Measurements from ENCODE around the gene SUN2.

Gene SUN2

DNA sequence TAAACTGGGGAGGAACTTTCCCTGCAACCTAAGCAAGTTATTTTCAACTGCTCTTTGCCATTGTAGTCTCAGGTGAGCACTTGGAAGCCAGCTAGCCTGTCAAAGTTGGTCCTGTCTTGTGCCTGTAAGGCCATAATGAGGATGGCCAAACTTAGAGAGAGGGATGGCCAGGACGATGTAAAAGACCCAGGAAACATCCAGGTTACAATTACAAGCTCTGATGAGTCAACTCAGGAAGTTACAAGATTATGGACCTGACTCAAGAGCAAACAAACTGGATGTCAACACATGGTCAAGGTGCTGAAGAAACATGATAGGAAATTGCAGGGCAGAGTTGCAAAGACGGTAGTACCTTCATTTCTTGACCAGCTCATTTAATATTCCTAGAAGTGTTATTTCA is 48.5 kb downstream of the SUN2 start (continued):
- TF ChIP-seq, protein P1, sequence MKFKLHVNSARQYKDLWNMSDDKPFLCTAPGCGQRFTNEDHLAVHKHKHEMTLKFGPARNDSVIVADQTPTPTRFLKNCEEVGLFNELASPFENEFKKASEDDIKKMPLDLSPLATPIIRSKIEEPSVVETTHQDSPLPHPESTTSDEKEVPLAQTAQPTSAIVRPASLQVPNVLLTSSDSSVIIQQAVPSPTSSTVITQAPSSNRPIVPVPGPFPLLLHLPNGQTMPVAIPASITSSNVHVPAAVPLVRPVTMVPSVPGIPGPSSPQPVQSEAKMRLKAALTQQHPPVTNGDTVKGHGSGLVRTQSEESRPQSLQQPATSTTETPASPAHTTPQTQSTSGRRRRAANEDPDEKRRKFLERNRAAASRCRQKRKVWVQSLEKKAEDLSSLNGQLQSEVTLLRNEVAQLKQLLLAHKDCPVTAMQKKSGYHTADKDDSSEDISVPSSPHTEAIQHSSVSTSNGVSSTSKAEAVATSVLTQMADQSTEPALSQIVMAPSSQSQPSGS (tag by site-specific recombination; IDR thresholded peaks at IDR 0.05; ENCODE audit: low read depth) = no peak
- TF ChIP-seq ZNF623 (tag by site-specific recombination; IDR thresholded peaks at IDR 0.05) (no peak), ZNF610 (tag by site-specific recombination; IDR thresholded peaks at IDR 0.05; ENCODE audit: borderline replicate concordance) (no peak), MYNN (tag by site-specific recombination; IDR thresholded peaks at IDR 0.05; ENCODE audit: borderline replicate concordance) (no peak), ZNF133 (tag by site-specific recombination; IDR thresholded peaks at IDR 0.05) (no peak), ZNF837 (tag by site-specific recombination; IDR thresholded peaks at IDR 0.05) (no peak), SP7 (tag by site-specific recombination; IDR thresholded peaks at IDR 0.05) (peak; percentile 69), ZNF311 (tag by site-specific recombination; IDR thresholded peaks at IDR 0.05; ENCODE audit: borderline replicate concordance) (no peak), ZNF155 (tag by site-specific recombination; IDR thresholded peaks at IDR 0.05) (no peak), ZNF112 (tag by site-specific recombination; IDR thresholded peaks at IDR 0.05) (no peak), HOXC10 (CRISPR knock-in tag; IDR thresholded peaks at IDR 0.05) (no peak), ZNF146 (tag by site-specific recombination; IDR thresholded peaks at IDR 0.05) (no peak), ZNF549 (tag by site-specific recombination; IDR thresholded peaks at IDR 0.05) (no peak), ZNF324 (tag by site-specific recombination; IDR thresholded peaks at IDR 0.05) (no peak), MEIS1 (CRISPR knock-in tag; IDR thresholded peaks at IDR 0.05; ENCODE audit: borderline replicate concordance) (no peak), ZNF350 (tag by site-specific recombination; IDR thresholded peaks at IDR 0.05) (no peak), ZNF776 (tag by site-specific recombination; IDR thresholded peaks at IDR 0.05; ENCODE audit: borderline replicate concordance) (no peak), ZBTB17 (tag by site-specific recombination; IDR thresholded peaks at IDR 0.05) (peak; percentile 97), GLIS1 (tag by site-specific recombination; IDR thresholded peaks at IDR 0.05) (no peak), ZNF621 (tag by site-specific recombination; IDR thresholded peaks at IDR 0.05) (no peak), ZNF184 (tag by site-specific recombination; IDR thresholded peaks at IDR 0.05) (no peak), ZNF138 (tag by site-specific recombination; IDR thresholded peaks at IDR 0.05; ENCODE audit: borderline replicate concordance) (no peak), ZNF791 (tag by site-specific recombination; IDR thresholded peaks at IDR 0.05) (no peak), ZNF335 (tag by site-specific recombination; conservative IDR thresholded peaks at IDR 0.05) (peak; percentile 69), ZNF266 (tag by site-specific recombination; IDR thresholded peaks at IDR 0.05; ENCODE audit: low read depth) (no peak), ZSCAN16 (tag by site-specific recombination; IDR thresholded peaks at IDR 0.05) (no peak), ZNF174 (tag by site-specific recombination; IDR thresholded peaks at IDR 0.05) (no peak), ZNF530 (tag by site-specific recombination; IDR thresholded peaks at IDR 0.05; ENCODE audit: low read depth) (no peak)
- TF ChIP-seq, protein P2, sequence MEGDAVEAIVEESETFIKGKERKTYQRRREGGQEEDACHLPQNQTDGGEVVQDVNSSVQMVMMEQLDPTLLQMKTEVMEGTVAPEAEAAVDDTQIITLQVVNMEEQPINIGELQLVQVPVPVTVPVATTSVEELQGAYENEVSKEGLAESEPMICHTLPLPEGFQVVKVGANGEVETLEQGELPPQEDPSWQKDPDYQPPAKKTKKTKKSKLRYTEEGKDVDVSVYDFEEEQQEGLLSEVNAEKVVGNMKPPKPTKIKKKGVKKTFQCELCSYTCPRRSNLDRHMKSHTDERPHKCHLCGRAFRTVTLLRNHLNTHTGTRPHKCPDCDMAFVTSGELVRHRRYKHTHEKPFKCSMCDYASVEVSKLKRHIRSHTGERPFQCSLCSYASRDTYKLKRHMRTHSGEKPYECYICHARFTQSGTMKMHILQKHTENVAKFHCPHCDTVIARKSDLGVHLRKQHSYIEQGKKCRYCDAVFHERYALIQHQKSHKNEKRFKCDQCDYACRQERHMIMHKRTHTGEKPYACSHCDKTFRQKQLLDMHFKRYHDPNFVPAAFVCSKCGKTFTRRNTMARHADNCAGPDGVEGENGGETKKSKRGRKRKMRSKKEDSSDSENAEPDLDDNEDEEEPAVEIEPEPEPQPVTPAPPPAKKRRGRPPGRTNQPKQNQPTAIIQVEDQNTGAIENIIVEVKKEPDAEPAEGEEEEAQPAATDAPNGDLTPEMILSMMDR (tag by site-specific recombination; IDR thresholded peaks at IDR 0.05) = no peak
- TF ChIP-seq, protein P3, sequence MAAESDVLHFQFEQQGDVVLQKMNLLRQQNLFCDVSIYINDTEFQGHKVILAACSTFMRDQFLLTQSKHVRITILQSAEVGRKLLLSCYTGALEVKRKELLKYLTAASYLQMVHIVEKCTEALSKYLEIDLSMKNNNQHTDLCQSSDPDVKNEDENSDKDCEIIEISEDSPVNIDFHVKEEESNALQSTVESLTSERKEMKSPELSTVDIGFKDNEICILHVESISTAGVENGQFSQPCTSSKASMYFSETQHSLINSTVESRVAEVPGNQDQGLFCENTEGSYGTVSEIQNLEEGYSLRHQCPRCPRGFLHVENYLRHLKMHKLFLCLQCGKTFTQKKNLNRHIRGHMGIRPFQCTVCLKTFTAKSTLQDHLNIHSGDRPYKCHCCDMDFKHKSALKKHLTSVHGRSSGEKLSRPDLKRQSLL (tag by site-specific recombination; IDR thresholded peaks at IDR 0.05) = no peak
- TF ChIP-seq, protein P4, sequence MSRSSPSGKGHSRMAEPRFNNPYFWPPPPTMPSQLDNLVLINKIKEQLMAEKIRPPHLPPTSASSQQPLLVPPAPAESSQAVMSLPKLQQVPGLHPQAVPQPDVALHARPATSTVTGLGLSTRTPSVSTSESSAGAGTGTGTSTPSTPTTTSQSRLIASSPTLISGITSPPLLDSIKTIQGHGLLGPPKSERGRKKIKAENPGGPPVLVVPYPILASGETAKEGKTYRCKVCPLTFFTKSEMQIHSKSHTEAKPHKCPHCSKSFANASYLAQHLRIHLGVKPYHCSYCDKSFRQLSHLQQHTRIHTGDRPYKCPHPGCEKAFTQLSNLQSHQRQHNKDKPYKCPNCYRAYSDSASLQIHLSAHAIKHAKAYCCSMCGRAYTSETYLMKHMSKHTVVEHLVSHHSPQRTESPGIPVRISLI (tag by site-specific recombination; IDR thresholded peaks at IDR 0.05) = no peak
- TF ChIP-seq, protein P5, sequence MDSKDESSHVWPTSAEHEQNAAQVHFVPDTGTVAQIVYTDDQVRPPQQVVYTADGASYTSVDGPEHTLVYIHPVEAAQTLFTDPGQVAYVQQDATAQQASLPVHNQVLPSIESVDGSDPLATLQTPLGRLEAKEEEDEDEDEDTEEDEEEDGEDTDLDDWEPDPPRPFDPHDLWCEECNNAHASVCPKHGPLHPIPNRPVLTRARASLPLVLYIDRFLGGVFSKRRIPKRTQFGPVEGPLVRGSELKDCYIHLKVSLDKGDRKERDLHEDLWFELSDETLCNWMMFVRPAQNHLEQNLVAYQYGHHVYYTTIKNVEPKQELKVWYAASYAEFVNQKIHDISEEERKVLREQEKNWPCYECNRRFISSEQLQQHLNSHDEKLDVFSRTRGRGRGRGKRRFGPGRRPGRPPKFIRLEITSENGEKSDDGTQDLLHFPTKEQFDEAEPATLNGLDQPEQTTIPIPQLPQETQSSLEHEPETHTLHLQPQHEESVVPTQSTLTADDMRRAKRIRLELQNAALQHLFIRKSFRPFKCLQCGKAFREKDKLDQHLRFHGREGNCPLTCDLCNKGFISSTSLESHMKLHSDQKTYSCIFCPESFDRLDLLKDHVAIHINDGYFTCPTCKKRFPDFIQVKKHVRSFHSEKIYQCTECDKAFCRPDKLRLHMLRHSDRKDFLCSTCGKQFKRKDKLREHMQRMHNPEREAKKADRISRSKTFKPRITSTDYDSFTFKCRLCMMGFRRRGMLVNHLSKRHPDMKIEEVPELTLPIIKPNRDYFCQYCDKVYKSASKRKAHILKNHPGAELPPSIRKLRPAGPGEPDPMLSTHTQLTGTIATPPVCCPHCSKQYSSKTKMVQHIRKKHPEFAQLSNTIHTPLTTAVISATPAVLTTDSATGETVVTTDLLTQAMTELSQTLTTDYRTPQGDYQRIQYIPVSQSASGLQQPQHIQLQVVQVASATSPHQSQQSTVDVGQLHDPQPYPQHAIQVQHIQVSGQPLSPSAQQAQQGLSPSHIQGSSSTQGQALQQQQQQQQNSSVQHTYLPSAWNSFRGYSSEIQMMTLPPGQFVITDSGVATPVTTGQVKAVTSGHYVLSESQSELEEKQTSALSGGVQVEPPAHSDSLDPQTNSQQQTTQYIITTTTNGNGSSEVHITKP (tag by site-specific recombination; IDR thresholded peaks at IDR 0.05) = peak; percentile 38
- TF ChIP-seq, protein P6, sequence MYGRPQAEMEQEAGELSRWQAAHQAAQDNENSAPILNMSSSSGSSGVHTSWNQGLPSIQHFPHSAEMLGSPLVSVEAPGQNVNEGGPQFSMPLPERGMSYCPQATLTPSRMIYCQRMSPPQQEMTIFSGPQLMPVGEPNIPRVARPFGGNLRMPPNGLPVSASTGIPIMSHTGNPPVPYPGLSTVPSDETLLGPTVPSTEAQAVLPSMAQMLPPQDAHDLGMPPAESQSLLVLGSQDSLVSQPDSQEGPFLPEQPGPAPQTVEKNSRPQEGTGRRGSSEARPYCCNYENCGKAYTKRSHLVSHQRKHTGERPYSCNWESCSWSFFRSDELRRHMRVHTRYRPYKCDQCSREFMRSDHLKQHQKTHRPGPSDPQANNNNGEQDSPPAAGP (tag by site-specific recombination; IDR thresholded peaks at IDR 0.05) = 0 out of 2 replicates have a peak, but pooled peaks have one; percentile 20

Measured in HEK293 (cell line).